CD14-positive monocyte (primary cell): ENCODE measurements around the gene DAB2. TPM values are rescaled to one million over a fixed set of nuclear protein-coding genes. Genes with fewer than 3 reads are reported as not detected.

Experiments used
- DNase-seq, 3 donors: peaks; one replicate each; pipeline ENCODE4 v3.0.0-alpha.2; 2011 to 2022
- H2AFZ ChIP-seq: 2 replicates; pipeline ENCODE4 v1.6.0; 2012; ENCODE audit warnings: mild to moderate bottlenecking, low read depth, low read length, inconsistent platforms; ENCODE audit not compliant: insufficient read depth, poor library complexity, severe bottlenecking
- H3K27ac ChIP-seq, 2 donors: 1 replicate in 1 of 2; 2 replicates in 1 of 2; pipeline ENCODE4 v1.5.1; 2012 to 2013; ENCODE audit warnings: low read length in 2 of 2, control low read depth in 1 of 2, inconsistent platforms in 1 of 2, low read depth in 1 of 2, mild to moderate bottlenecking in 1 of 2
- H3K27me3 ChIP-seq, 2 donors: one replicate each; pipeline versions ENCODE4 v1.6.0 to v1.6.1; 2011 to 2013; ENCODE audit warnings: low read length in 2 of 2; ENCODE audit not compliant: control insufficient read depth in 2 of 2, insufficient read depth in 2 of 2
- H3K36me3 ChIP-seq, 2 donors: replicated peaks in 1 of 2; 1 replicate in 1 of 2; 2 replicates in 1 of 2; pipeline versions ENCODE4 v1.5.1 to v1.6.1; 2012 to 2013; ENCODE audit warnings: low read length in 2 of 2, control low read depth in 1 of 2, inconsistent platforms in 1 of 2, mild to moderate bottlenecking in 1 of 2; ENCODE audit not compliant: insufficient read depth in 2 of 2, control insufficient read depth in 1 of 2
- H3K4me1 ChIP-seq, 2 donors: 1 replicate in 1 of 2; 2 replicates in 1 of 2; pipeline versions ENCODE4 v1.5.1 to v1.6.1; 2012 to 2013; ENCODE audit warnings: low read length in 2 of 2, control low read depth in 1 of 2, inconsistent platforms in 1 of 2, mild to moderate bottlenecking in 1 of 2, moderate library complexity in 1 of 2; ENCODE audit not compliant: insufficient read depth in 2 of 2, control insufficient read depth in 1 of 2
- H3K4me2 ChIP-seq: replicated peaks from 2 replicates; pipeline ENCODE3; 2012; ENCODE audit warnings: low read length, moderate library complexity, mild to moderate bottlenecking; ENCODE audit not compliant: poor library complexity, severe bottlenecking; ENCODE audit errors: extremely low read depth
- H3K4me3 ChIP-seq, 3 experiments: fragments of 200-600 bp in 1 of 3; sonication (generic) in 1 of 3; replicated peaks in 1 of 3; 1 replicate in 2 of 3; 2 replicates in 1 of 3; pipeline ENCODE4 v1.5.1; 2011 to 2013; ENCODE audit warnings: low read length in 3 of 3, mild to moderate bottlenecking in 3 of 3, control low read depth in 2 of 3, low read depth in 2 of 3, inconsistent platforms in 1 of 3, moderate library complexity in 1 of 3
- H3K79me2 ChIP-seq: 2 replicates; pipeline ENCODE4 v1.6.0; 2012; ENCODE audit warnings: mild to moderate bottlenecking, control low read depth, inconsistent platforms, low read length, moderate library complexity; ENCODE audit not compliant: insufficient read depth
- H3K9ac ChIP-seq: 2 replicates; pipeline ENCODE4 v1.6.0; 2017; ENCODE audit warnings: low read length, mild to moderate bottlenecking; ENCODE audit not compliant: insufficient read depth, poor library complexity, severe bottlenecking
- H3K9me3 ChIP-seq, 2 donors: replicated peaks in 1 of 2; 1 replicate in 1 of 2; 2 replicates in 1 of 2; pipeline versions ENCODE4 v1.5.1 to v1.6.1; 2012 to 2013; ENCODE audit warnings: low read length in 2 of 2, control low read depth in 1 of 2; ENCODE audit not compliant: control insufficient read depth in 1 of 2, insufficient read depth in 1 of 2
- H4K20me1 ChIP-seq: 2 replicates; pipeline ENCODE4 v1.6.0; 2012; ENCODE audit warnings: mild to moderate bottlenecking, low read length, control low read depth, moderate library complexity; ENCODE audit not compliant: insufficient read depth
- H3K27ac Mint-ChIP-seq, 7 donors: one replicate each; pipeline ENCODE4 v1.8.0; 2020; ENCODE audit warnings: mild to moderate bottlenecking in 7 of 7, mixed read lengths in 7 of 7, moderate library complexity in 6 of 7, inconsistent platforms in 2 of 7
- H3K27me3 Mint-ChIP-seq, 3 donors: one replicate each; pipeline ENCODE4 v1.8.0; 2021 to 2022; ENCODE audit warnings: low read depth in 3 of 3, mild to moderate bottlenecking in 3 of 3, mixed read lengths in 3 of 3, moderate library complexity in 3 of 3, inconsistent platforms in 1 of 3
- H3K36me3 Mint-ChIP-seq, 2 donors: one replicate each; pipeline ENCODE4 v1.8.0; 2020; ENCODE audit warnings: mixed read lengths in 2 of 2, inconsistent platforms in 1 of 2, mild to moderate bottlenecking in 1 of 2
- H3K4me1 Mint-ChIP-seq: one replicate; pipeline ENCODE4 v1.8.0; 2020; ENCODE audit warnings: mild to moderate bottlenecking, mixed read lengths
- H3K4me3 Mint-ChIP-seq, 2 donors: one replicate each; pipeline ENCODE4 v1.8.0; 2020; ENCODE audit warnings: mild to moderate bottlenecking in 2 of 2, mixed read lengths in 2 of 2, moderate library complexity in 1 of 2
- H3K9me3 Mint-ChIP-seq, 7 donors: one replicate each; pipeline ENCODE4 v1.8.0; 2020 to 2022; ENCODE audit warnings: mixed read lengths in 7 of 7, mild to moderate bottlenecking in 6 of 7, moderate library complexity in 6 of 7, inconsistent platforms in 2 of 7
- CTCF ChIP-seq: fragments of 200-600 bp; IDR thresholded peaks from one replicate; pipeline ENCODE4 v1.8.0; 2022; ENCODE audit warnings: antibody characterized with exemption, mild to moderate bottlenecking
- WGBS: methylation state at CpG from one replicate; pipeline ENCODE4 v1.1.5; 2013; ENCODE audit warnings: missing lambda C conversion rate; ENCODE audit not compliant: insufficient coverage; 5-methylcytosine and 5-hydroxymethylcytosine counted together
- intact Hi-C, 2 donors: fragments of 100-400 bp; cut with micrococcal nuclease; formaldehyde crosslinking; loops; one replicate each; pipeline versions ENCODE4 v1.15.0 to v1.15.1; 2023
- polyA plus RNA-seq, 3 donors: library from polyadenylated mRNA; depleted of rRNA in 1 of 3; unstranded in 2 of 3; stranded (reverse) in 1 of 3; fragments of 300-500 nt in 2 of 3; fragments of >200 nt in 1 of 3; fragmentation: Illumina TruSeq in 2 of 3; gene quantifications; 1 replicate in 2 of 3; 2 replicates in 1 of 3; pipeline ENCODE4 v1.2.3, GENCODE V29; 2012 to 2021

Gene DAB2
- polyA plus RNA-seq, 3 donors, result 0.98 to 4.8 (median 3.0) TPM

- no peaks in the 10 kb centered on the region for H3K79me2 ChIP-seq
- H3K4me3 Mint-ChIP-seq, result no peak overlapping the region
- WGBS, result no CpG with 5 or more reads among the region's 2 CpGs
- H3K36me3 Mint-ChIP-seq, result peaks cover 0 to 5% of the 10 kb centered on the region in 2 donors
- H3K9me3 Mint-ChIP-seq, result peaks cover 0 to 1% (median 0%) of the 10 kb centered on the region in 7 donors
- no peak overlapping the region for H3K4me3 ChIP-seq
- no peaks in the 10 kb centered on the region for H4K20me1 ChIP-seq
- no peak for TF ChIP-seq CTCF
- H3K27ac Mint-ChIP-seq, result no peak overlapping the region
- no peaks in the 10 kb centered on the region for H3K9me3 ChIP-seq
- H3K27me3 Mint-ChIP-seq, result peaks cover 0 to 2% (median 2%) of the 10 kb centered on the region in 3 donors
- no peak overlapping the region for H2AFZ ChIP-seq
- no peaks in the 10 kb centered on the region for H3K27me3 ChIP-seq
- intact Hi-C loops, result no loop called here
- H3K4me1 ChIP-seq, result no peaks in the 10 kb centered on the region
- no peaks in the 10 kb centered on the region for H3K36me3 ChIP-seq
- no peak overlapping the region for H3K27ac ChIP-seq
- no peak overlapping the region for H3K4me2 ChIP-seq
- DNase-seq, result no peak
- H3K4me1 Mint-ChIP-seq, result no peaks in the 10 kb centered on the region
- no peak overlapping the region for H3K9ac ChIP-seq
These were observed 51.0 kb downstream of the DAB2 start for GRCh38 chr5:39373791-39374190.

DNA sequence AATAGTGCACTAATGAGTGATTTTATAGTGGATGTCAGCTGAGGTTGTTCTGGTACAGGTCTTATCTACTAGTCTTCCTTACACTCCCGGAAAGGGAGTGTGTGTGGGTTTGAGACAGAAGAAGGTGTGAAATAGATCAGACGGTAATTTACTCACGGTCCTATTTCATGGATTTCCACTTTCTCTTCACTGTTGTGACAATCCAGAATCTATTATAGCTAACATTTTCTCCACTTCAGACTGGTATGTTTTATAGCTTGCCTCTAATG lies 53.5 kb downstream of the DAB2 start:
- Histone ChIP-seq H2AFZ (no peak overlapping the region), H4K20me1 (no peaks in the 10 kb centered on the region), H3K4me3 (no peak overlapping the region), H3K79me2 (no peaks in the 10 kb centered on the region), H3K27me3 (no peaks in the 10 kb centered on the region), H3K4me1 (no peaks in the 10 kb centered on the region), H3K36me3 (no peaks in the 10 kb centered on the region), H3K9me3 (no peaks in the 10 kb centered on the region), H3K9ac (no peak overlapping the region), H3K27ac (no peak overlapping the region), H3K4me2 (no peak overlapping the region)
- H3K4me1 Mint-ChIP-seq, result no peaks in the 10 kb centered on the region
- no peak overlapping the region for H3K27ac Mint-ChIP-seq
- intact Hi-C loops, result no loop called here
- H3K4me3 Mint-ChIP-seq, result no peak overlapping the region
- peaks cover 0 to 1% (median 0%) of the 10 kb centered on the region in 7 donors for H3K9me3 Mint-ChIP-seq
- TF ChIP-seq CTCF, result no peak
- peaks cover 0 to 5% of the 10 kb centered on the region in 2 donors for H3K36me3 Mint-ChIP-seq
- H3K27me3 Mint-ChIP-seq, result peaks cover 0 to 2% (median 0%) of the 10 kb centered on the region in 3 donors
- no peak for DNase-seq
- no CpG with 5 or more reads among the region's 3 CpGs for WGBS
